Measurements from ENCODE around the gene MGMT. TPM values are rescaled to one million over a fixed set of nuclear protein-coding genes. Genes with fewer than 3 reads are reported as not detected.

The MGMT gene
- total RNA-seq, 1 donor from 2014 or later, result 29.7 TPM

DNA sequence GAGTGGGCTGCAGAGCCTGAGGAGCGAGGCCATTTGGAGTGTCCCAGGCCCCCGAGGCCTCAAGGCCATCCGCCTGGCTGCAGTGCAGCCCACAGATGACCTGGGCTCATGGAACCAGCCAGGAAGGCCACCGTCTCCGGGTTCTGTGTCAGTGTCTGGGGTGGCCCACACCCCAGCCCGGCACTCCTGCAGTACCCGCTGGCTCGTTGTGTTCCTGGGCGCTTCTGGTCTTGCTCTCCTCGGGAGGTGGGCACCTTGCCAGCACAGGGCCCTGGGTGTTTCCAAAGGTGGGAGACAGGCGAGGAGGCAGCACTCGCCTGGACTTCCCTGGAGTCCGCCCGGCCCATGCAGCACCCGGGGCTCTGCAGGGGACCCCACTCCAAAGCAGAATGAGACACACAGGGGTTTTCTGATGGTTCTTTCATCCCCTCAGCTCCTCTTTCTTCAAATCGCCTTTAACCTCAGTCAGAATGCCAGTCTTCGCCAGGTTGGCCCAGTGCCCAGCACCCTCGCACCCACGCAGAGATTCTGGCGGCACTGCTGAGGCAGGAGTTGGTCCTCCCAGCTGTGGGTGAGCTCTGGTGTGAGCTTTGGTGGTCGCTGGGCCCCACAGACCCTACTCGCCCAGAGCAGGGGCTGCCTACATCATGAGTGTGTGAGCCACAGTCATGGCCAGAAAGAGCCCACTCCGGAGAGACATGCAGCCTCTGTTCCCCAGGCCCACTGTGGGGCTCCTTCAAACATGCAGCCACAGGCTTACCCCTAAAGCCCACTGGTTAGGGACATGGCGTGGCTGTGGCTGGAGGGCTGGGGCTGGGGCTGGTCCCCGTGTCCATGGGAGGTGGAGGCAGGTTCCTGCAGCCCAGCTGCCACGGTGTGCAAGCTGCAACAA lies 341.3 kb downstream of the MGMT start:
- peaks cover 4 to 19% (median 8%) of the 10 kb centered on the region in 3 donors for H3K27me3 ChIP-seq (ENCODE audit: control insufficient read depth in 3 of 3, insufficient read depth in 3 of 3, low read length in 3 of 3)
- H3K4me3 ChIP-seq (ENCODE audit: low read length in 3 of 3), result no peak overlapping the region
- H3K36me3 ChIP-seq (ENCODE audit: control insufficient read depth in 3 of 3, insufficient read depth in 3 of 3, low read length in 3 of 3), result no peaks in the 10 kb centered on the region

GRCh38 chr10:129809431-129809830 lies 342.4 kb downstream of the MGMT start:
- H3K9ac ChIP-seq (ENCODE audit: low read depth in 1 of 3, low read length in 3 of 3), result no peak overlapping the region
- H3K27me3 ChIP-seq (ENCODE audit: control insufficient read depth in 3 of 3, insufficient read depth in 3 of 3, low read length in 3 of 3), result peaks cover 4 to 19% (median 8%) of the 10 kb centered on the region in 3 donors
- H3K27ac ChIP-seq (ENCODE audit: low read depth, low read length), result no peak overlapping the region
- no peaks in the 10 kb centered on the region for H3K9me3 ChIP-seq (ENCODE audit: control insufficient read depth in 3 of 3, low read length in 3 of 3)
- H3K4me3 ChIP-seq (ENCODE audit: low read length in 3 of 3), result no peak overlapping the region
- H3K4me1 ChIP-seq (ENCODE audit: control insufficient read depth in 3 of 3, insufficient read depth in 3 of 3, low read length in 3 of 3), result no peaks in the 10 kb centered on the region
- H3K36me3 ChIP-seq (ENCODE audit: control insufficient read depth in 3 of 3, insufficient read depth in 3 of 3, low read length in 3 of 3), result no peaks in the 10 kb centered on the region

More for the DNA sequence above, 341.3 kb downstream of the MGMT start:
- Histone ChIP-seq H3K9ac (ENCODE audit: low read depth in 1 of 3, low read length in 3 of 3) (no peak overlapping the region), H3K4me1 (ENCODE audit: control insufficient read depth in 3 of 3, insufficient read depth in 3 of 3, low read length in 3 of 3) (no peaks in the 10 kb centered on the region), H3K9me3 (ENCODE audit: control insufficient read depth in 3 of 3, low read length in 3 of 3) (peaks cover 0 to 2% (median 0%) of the 10 kb centered on the region in 3 donors), H3K27ac (ENCODE audit: low read depth, low read length) (no peak overlapping the region)

DNA sequence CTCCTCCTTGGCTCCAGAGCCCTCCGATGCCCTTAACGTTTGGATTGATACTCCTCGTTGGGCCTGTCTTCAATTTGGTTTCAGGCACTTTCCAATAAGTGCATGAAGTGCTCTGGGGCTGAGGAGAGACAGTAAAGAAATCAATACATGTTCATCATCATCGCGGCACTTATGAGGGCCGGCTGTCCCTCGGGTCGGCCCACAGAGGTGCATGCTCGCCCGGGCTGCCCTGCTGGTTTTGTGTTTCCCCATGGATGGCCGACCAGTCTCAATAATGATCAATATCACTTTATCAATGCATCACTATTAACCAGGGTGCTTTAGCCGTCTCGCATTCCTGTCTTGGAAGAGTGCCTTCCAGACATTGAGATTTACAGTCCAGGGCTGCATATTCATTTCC lies 342.8 kb downstream of the MGMT start:
- H3K27ac ChIP-seq (ENCODE audit: low read depth, low read length), result no peak overlapping the region
- no peak overlapping the region for H3K9ac ChIP-seq (ENCODE audit: low read depth in 1 of 3, low read length in 3 of 3)
- H3K36me3 ChIP-seq (ENCODE audit: control insufficient read depth in 3 of 3, insufficient read depth in 3 of 3, low read length in 3 of 3), result no peaks in the 10 kb centered on the region
- no peaks in the 10 kb centered on the region for H3K4me1 ChIP-seq (ENCODE audit: control insufficient read depth in 3 of 3, insufficient read depth in 3 of 3, low read length in 3 of 3)
- no peak overlapping the region for H3K4me3 ChIP-seq (ENCODE audit: low read length in 3 of 3)
- H3K27me3 ChIP-seq (ENCODE audit: control insufficient read depth in 3 of 3, insufficient read depth in 3 of 3, low read length in 3 of 3), result peaks cover 4 to 19% (median 8%) of the 10 kb centered on the region in 3 donors
- H3K9me3 ChIP-seq (ENCODE audit: control insufficient read depth in 3 of 3, low read length in 3 of 3), result no peaks in the 10 kb centered on the region

GRCh38 chr10:129811208-129811607 lies 344.2 kb downstream of the MGMT start:
- Histone ChIP-seq H3K27me3 (ENCODE audit: control insufficient read depth in 3 of 3, insufficient read depth in 3 of 3, low read length in 3 of 3) (peaks cover 4 to 26% (median 8%) of the 10 kb centered on the region in 3 donors), H3K9me3 (ENCODE audit: control insufficient read depth in 3 of 3, low read length in 3 of 3) (no peaks in the 10 kb centered on the region), H3K4me1 (ENCODE audit: control insufficient read depth in 3 of 3, insufficient read depth in 3 of 3, low read length in 3 of 3) (no peaks in the 10 kb centered on the region), H3K4me3 (ENCODE audit: low read length in 3 of 3) (no peak overlapping the region), H3K9ac (ENCODE audit: low read depth in 1 of 3, low read length in 3 of 3) (no peak overlapping the region), H3K27ac (ENCODE audit: low read depth, low read length) (no peak overlapping the region), H3K36me3 (ENCODE audit: control insufficient read depth in 3 of 3, insufficient read depth in 3 of 3, low read length in 3 of 3) (no peaks in the 10 kb centered on the region)

DNA sequence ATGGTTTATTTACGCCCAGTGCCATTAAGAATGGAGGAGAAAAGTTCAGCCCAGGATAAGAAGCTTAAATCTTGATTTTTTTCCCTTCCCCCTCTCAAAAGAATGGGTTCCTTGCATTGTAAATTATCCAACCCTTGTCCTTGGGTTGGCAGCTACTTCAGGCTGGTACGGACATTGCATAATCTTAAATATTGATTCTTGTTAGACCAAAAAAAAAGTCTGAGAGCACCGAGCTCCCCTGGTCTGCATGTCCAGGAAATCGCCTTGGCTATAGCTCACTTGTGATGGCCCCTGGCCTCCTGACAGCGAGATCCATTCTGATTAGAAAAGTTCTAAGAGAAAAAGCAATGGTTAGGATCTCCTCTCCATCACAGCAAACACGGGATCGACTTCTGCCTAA lies 345.4 kb downstream of the MGMT start:
- Histone ChIP-seq H3K36me3 (ENCODE audit: control insufficient read depth in 3 of 3, insufficient read depth in 3 of 3, low read length in 3 of 3) (no peaks in the 10 kb centered on the region), H3K4me1 (ENCODE audit: control insufficient read depth in 3 of 3, insufficient read depth in 3 of 3, low read length in 3 of 3) (no peaks in the 10 kb centered on the region), H3K9me3 (ENCODE audit: control insufficient read depth in 3 of 3, low read length in 3 of 3) (no peaks in the 10 kb centered on the region), H3K27ac (ENCODE audit: low read depth, low read length) (no peak overlapping the region), H3K4me3 (ENCODE audit: low read length in 3 of 3) (no peak overlapping the region), H3K27me3 (ENCODE audit: control insufficient read depth in 3 of 3, insufficient read depth in 3 of 3, low read length in 3 of 3) (peaks cover 4 to 26% (median 8%) of the 10 kb centered on the region in 3 donors), H3K9ac (ENCODE audit: low read depth in 1 of 3, low read length in 3 of 3) (no peak overlapping the region)

- peaks cover 4 to 22% (median 8%) of the 10 kb centered on the region in 3 donors for H3K27me3 ChIP-seq (ENCODE audit: control insufficient read depth in 3 of 3, insufficient read depth in 3 of 3, low read length in 3 of 3)
- no peak overlapping the region for H3K9ac ChIP-seq (ENCODE audit: low read depth in 1 of 3, low read length in 3 of 3)
- no peaks in the 10 kb centered on the region for H3K36me3 ChIP-seq (ENCODE audit: control insufficient read depth in 3 of 3, insufficient read depth in 3 of 3, low read length in 3 of 3)
These were observed 347.9 kb downstream of the MGMT start for GRCh38 chr10:129814681-129815646.

GRCh38 chr10:129815898-129816655 lies 349.0 kb downstream of the MGMT start:
- Histone ChIP-seq H3K4me3 (ENCODE audit: low read length in 3 of 3) (no peak overlapping the region), H3K27ac (ENCODE audit: low read depth, low read length) (no peak overlapping the region), H3K27me3 (ENCODE audit: control insufficient read depth in 3 of 3, insufficient read depth in 3 of 3, low read length in 3 of 3) (peaks cover 4 to 16% (median 7%) of the 10 kb centered on the region in 3 donors), H3K9ac (ENCODE audit: low read depth in 1 of 3, low read length in 3 of 3) (no peak overlapping the region), H3K4me1 (ENCODE audit: control insufficient read depth in 3 of 3, insufficient read depth in 3 of 3, low read length in 3 of 3) (no peaks in the 10 kb centered on the region), H3K9me3 (ENCODE audit: control insufficient read depth in 3 of 3, low read length in 3 of 3) (no peaks in the 10 kb centered on the region), H3K36me3 (ENCODE audit: control insufficient read depth in 3 of 3, insufficient read depth in 3 of 3, low read length in 3 of 3) (no peaks in the 10 kb centered on the region)

More at GRCh38 chr10:129814681-129815646, 347.9 kb downstream of the MGMT start:
- Histone ChIP-seq H3K27ac (ENCODE audit: low read depth, low read length) (no peak overlapping the region), H3K9me3 (ENCODE audit: control insufficient read depth in 3 of 3, low read length in 3 of 3) (no peaks in the 10 kb centered on the region), H3K4me3 (ENCODE audit: low read length in 3 of 3) (no peak overlapping the region), H3K4me1 (ENCODE audit: control insufficient read depth in 3 of 3, insufficient read depth in 3 of 3, low read length in 3 of 3) (no peaks in the 10 kb centered on the region)

- H3K27ac ChIP-seq (ENCODE audit: low read depth, low read length), result no peak overlapping the region
- no peaks in the 10 kb centered on the region for H3K4me1 ChIP-seq (ENCODE audit: control insufficient read depth in 3 of 3, insufficient read depth in 3 of 3, low read length in 3 of 3)
- peaks cover 2 to 10% (median 4%) of the 10 kb centered on the region in 3 donors for H3K27me3 ChIP-seq (ENCODE audit: control insufficient read depth in 3 of 3, insufficient read depth in 3 of 3, low read length in 3 of 3)
- no peaks in the 10 kb centered on the region for H3K36me3 ChIP-seq (ENCODE audit: control insufficient read depth in 3 of 3, insufficient read depth in 3 of 3, low read length in 3 of 3)
- no peak overlapping the region for H3K9ac ChIP-seq (ENCODE audit: low read depth in 1 of 3, low read length in 3 of 3)
- no peak overlapping the region for H3K4me3 ChIP-seq (ENCODE audit: low read length in 3 of 3)
- H3K9me3 ChIP-seq (ENCODE audit: control insufficient read depth in 3 of 3, low read length in 3 of 3), result no peaks in the 10 kb centered on the region
These were observed 349.6 kb downstream of the MGMT start for GRCh38 chr10:129816656-129817045.

Measured in skeletal muscle tissue (tissue), 4 donors.